GM19455 (cell line): ENCODE measurements around the gene PI4KA.
"Not testable (repeated sequence)": the region's sequence is repeated elsewhere in the genome, so short reads cannot be mapped to it uniquely, and the experiment has no call there.

ENCODE experiments used
- ATAC-seq: cut with Tn5 transposase; IDR thresholded peaks from one replicate; pipeline ENCODE4 v1.9.1; 2021; ENCODE audit not compliant: unreplicated experiment

Gene PI4KA

GRCh38 chr22:20752104-20752741 is 106.4 kb downstream of the PI4KA start:
- ATAC-seq, result no peak

- no peak for ATAC-seq
Observed at GRCh38 chr22:20751185-20751851, 107.3 kb downstream of the PI4KA start.

- ATAC-seq, result no peak
Observed at GRCh38 chr22:20750461-20751184, 108.0 kb downstream of the PI4KA start.

GRCh38 chr22:20749453-20749852 is 109.2 kb downstream of the PI4KA start:
- no peak for ATAC-seq

- ATAC-seq, result peak; percentile 57
Observed at GRCh38 chr22:20748731-20749428, 109.7 kb downstream of the PI4KA start.

GRCh38 chr22:20748082-20748481 is 110.5 kb downstream of the PI4KA start:
- no peak for ATAC-seq

GRCh38 chr22:20747223-20747622 is 111.4 kb downstream of the PI4KA start:
- ATAC-seq, result no peak

GRCh38 chr22:20746431-20747189 is 112.0 kb downstream of the PI4KA start:
- ATAC-seq, result no peak

- no peak for ATAC-seq
Observed at GRCh38 chr22:20745119-20745518, 113.5 kb downstream of the PI4KA start.

GRCh38 chr22:20744456-20744855 is 114.2 kb downstream of the PI4KA start:
- ATAC-seq, result no peak

- no peak for ATAC-seq
Observed at GRCh38 chr22:20742764-20743163, 115.8 kb downstream of the PI4KA start.

GRCh38 chr22:20741634-20742581 is 116.7 kb downstream of the PI4KA start:
- no peak for ATAC-seq

- no peak for ATAC-seq
Observed at GRCh38 chr22:20741008-20741633, 117.5 kb downstream of the PI4KA start.

- ATAC-seq, result no peak
Observed at GRCh38 chr22:20740222-20740951, 118.2 kb downstream of the PI4KA start.

GRCh38 chr22:20738394-20739089 is 120.1 kb downstream of the PI4KA start:
- no peak for ATAC-seq

GRCh38 chr22:20736891-20737290 is 121.7 kb downstream of the PI4KA start:
- not testable (repeated sequence) for ATAC-seq

- not testable (repeated sequence) for ATAC-seq
Observed at GRCh38 chr22:20735356-20736162, 123.1 kb downstream of the PI4KA start.
